Measurements from ENCODE around the gene LASP1.

LASP1 gene

GRCh38 chr17:38914741-38915638 is 45.1 kb downstream of the LASP1 start:
- DNase-seq (ENCODE audit: low spot score) = no peak
- TF ChIP-seq CTCF (IDR thresholded peaks at IDR 0.05; ENCODE audit: extremely low read depth, insufficient read depth, missing control alignments) = no peak
- in situ Hi-C loops (cut with MboI; ENCODE audit: low pct_unique_long_range_greater_than_20kb, low sequenced_read_pairs, unreplicated experiment) = no loop called here

GRCh38 chr17:38915639-38915995 is 45.8 kb downstream of the LASP1 start:
- no peak for TF ChIP-seq CTCF (IDR thresholded peaks at IDR 0.05; ENCODE audit: extremely low read depth, insufficient read depth, missing control alignments)
- in situ Hi-C loops (cut with MboI; ENCODE audit: low pct_unique_long_range_greater_than_20kb, low sequenced_read_pairs, unreplicated experiment) = no loop called here

GRCh38 chr17:38916771-38917170 is 46.9 kb downstream of the LASP1 start:
- in situ Hi-C loops (cut with MboI; ENCODE audit: low pct_unique_long_range_greater_than_20kb, low sequenced_read_pairs, unreplicated experiment) = no loop called here
- DNase-seq (ENCODE audit: low spot score) = no peak
- no peak for TF ChIP-seq CTCF (IDR thresholded peaks at IDR 0.05; ENCODE audit: extremely low read depth, insufficient read depth, missing control alignments)

More at GRCh38 chr17:38915639-38915995, 45.8 kb downstream of the LASP1 start:
- DNase-seq (ENCODE audit: low spot score) = no peak

- in situ Hi-C loops (cut with MboI; ENCODE audit: low pct_unique_long_range_greater_than_20kb, low sequenced_read_pairs, unreplicated experiment) = no loop called here
- no peak for DNase-seq (ENCODE audit: low spot score)
- no peak for TF ChIP-seq CTCF (IDR thresholded peaks at IDR 0.05; ENCODE audit: extremely low read depth, insufficient read depth, missing control alignments)
Measured at GRCh38 chr17:38917259-38917658, 47.4 kb downstream of the LASP1 start.

GRCh38 chr17:38918129-38918913 is 48.5 kb downstream of the LASP1 start:
- DNase-seq (ENCODE audit: low spot score) = no peak

More at GRCh38 chr17:38918129-38918913, 48.5 kb downstream of the LASP1 start:
- in situ Hi-C loops (cut with MboI; ENCODE audit: low pct_unique_long_range_greater_than_20kb, low sequenced_read_pairs, unreplicated experiment) = no loop called here
- no peak for TF ChIP-seq CTCF (IDR thresholded peaks at IDR 0.05; ENCODE audit: extremely low read depth, insufficient read depth, missing control alignments)

Measured in GM13977 (cell line).